Esophagus muscularis mucosa (tissue), 3 donors: ENCODE data around the gene DTX3.

ENCODE experiments used
- POLR2A ChIP-seq: fragments of 450-650 bp; IDR thresholded peaks from one replicate; pipeline ENCODE4 v1.6.1; 2017; ENCODE audit warnings: antibody characterized with exemption, moderate library complexity, mild to moderate bottlenecking, low read depth
- POLR2AphosphoS5 ChIP-seq, 2 donors: sonication (generic); formaldehyde crosslinking; IDR thresholded peaks; one replicate each; pipeline ENCODE4 v1.6.1; 2017; ENCODE audit warnings: antibody characterized with exemption in 2 of 2
- TF ChIP-seq, protein P1 (sequence below), 3 experiments: fragments of 200-600 bp in 2 of 3; fragments of 450-650 bp in 1 of 3; sonication (generic) in 2 of 3; IDR thresholded peaks; one replicate each; pipeline ENCODE4 v1.5.1; 2017 to 2019; ENCODE audit warnings: antibody characterized with exemption in 3 of 3, mild to moderate bottlenecking in 2 of 3, moderate library complexity in 1 of 3

GRCh38 chr12:57576613-57577160 lies 27.9 kb upstream of the DTX3 start:
- TF ChIP-seq POLR2A (no peak), POLR2AphosphoS5 (IDR thresholded peaks at IDR 0.05) (no peak)
- TF ChIP-seq, protein P1, sequence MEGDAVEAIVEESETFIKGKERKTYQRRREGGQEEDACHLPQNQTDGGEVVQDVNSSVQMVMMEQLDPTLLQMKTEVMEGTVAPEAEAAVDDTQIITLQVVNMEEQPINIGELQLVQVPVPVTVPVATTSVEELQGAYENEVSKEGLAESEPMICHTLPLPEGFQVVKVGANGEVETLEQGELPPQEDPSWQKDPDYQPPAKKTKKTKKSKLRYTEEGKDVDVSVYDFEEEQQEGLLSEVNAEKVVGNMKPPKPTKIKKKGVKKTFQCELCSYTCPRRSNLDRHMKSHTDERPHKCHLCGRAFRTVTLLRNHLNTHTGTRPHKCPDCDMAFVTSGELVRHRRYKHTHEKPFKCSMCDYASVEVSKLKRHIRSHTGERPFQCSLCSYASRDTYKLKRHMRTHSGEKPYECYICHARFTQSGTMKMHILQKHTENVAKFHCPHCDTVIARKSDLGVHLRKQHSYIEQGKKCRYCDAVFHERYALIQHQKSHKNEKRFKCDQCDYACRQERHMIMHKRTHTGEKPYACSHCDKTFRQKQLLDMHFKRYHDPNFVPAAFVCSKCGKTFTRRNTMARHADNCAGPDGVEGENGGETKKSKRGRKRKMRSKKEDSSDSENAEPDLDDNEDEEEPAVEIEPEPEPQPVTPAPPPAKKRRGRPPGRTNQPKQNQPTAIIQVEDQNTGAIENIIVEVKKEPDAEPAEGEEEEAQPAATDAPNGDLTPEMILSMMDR (IDR thresholded peaks at IDR 0.05): no peak
